GM18870 (cell line): ENCODE results near the gene SH3BP5.

Experiments
- ATAC-seq: cut with Tn5 transposase; IDR thresholded peaks from one replicate; pipeline ENCODE4 v1.9.1; 2021; ENCODE audit warnings: moderate library complexity; ENCODE audit not compliant: unreplicated experiment

SH3BP5 gene

GRCh38 chr3:15326037-15326436 lies 6.3 kb downstream of the SH3BP5 start:
- no peak for ATAC-seq

GRCh38 chr3:15325228-15325627 lies 7.2 kb downstream of the SH3BP5 start:
- no peak for ATAC-seq

GRCh38 chr3:15324379-15324808 lies 8.0 kb downstream of the SH3BP5 start:
- no peak for ATAC-seq

GRCh38 chr3:15323063-15323462 lies 9.3 kb downstream of the SH3BP5 start:
- no peak for ATAC-seq

GRCh38 chr3:15321349-15321748 lies 11.0 kb downstream of the SH3BP5 start:
- ATAC-seq: no peak

GRCh38 chr3:15319575-15319974 lies 12.8 kb downstream of the SH3BP5 start:
- no peak for ATAC-seq

- ATAC-seq: no peak
These were observed 13.2 kb downstream of the SH3BP5 start for GRCh38 chr3:15319136-15319535.

- ATAC-seq: no peak
These were observed 13.7 kb downstream of the SH3BP5 start for GRCh38 chr3:15318661-15319060.

GRCh38 chr3:15316998-15317435 lies 15.4 kb downstream of the SH3BP5 start:
- no peak for ATAC-seq

- no peak for ATAC-seq
These were observed 17.4 kb downstream of the SH3BP5 start for GRCh38 chr3:15315003-15315402.

GRCh38 chr3:15314276-15314675 lies 18.1 kb downstream of the SH3BP5 start:
- ATAC-seq: no peak

GRCh38 chr3:15313461-15313860 lies 18.9 kb downstream of the SH3BP5 start:
- no peak for ATAC-seq

GRCh38 chr3:15312550-15312949 lies 19.8 kb downstream of the SH3BP5 start:
- ATAC-seq: no peak

GRCh38 chr3:15310491-15311370 lies 21.7 kb downstream of the SH3BP5 start:
- peak; percentile 96 for ATAC-seq

GRCh38 chr3:15309662-15310335 lies 22.6 kb downstream of the SH3BP5 start:
- ATAC-seq: no peak

- ATAC-seq: no peak
These were observed 24.8 kb downstream of the SH3BP5 start for GRCh38 chr3:15307580-15307979.

- no peak for ATAC-seq
These were observed 25.4 kb downstream of the SH3BP5 start for GRCh38 chr3:15306979-15307359.

GRCh38 chr3:15305359-15305844 lies 27.0 kb downstream of the SH3BP5 start:
- ATAC-seq: no peak

- ATAC-seq: no peak
These were observed 28.7 kb downstream of the SH3BP5 start for GRCh38 chr3:15303728-15304127.

GRCh38 chr3:15303216-15303615 lies 29.2 kb downstream of the SH3BP5 start:
- ATAC-seq: no peak

- no peak for ATAC-seq
These were observed 30.6 kb downstream of the SH3BP5 start for GRCh38 chr3:15301761-15302160.
